Fibroblast of lung (primary cell): ENCODE results near the gene SLC34A1.

Experiments
- EZH2 ChIP-seq: IDR thresholded peaks from 2 replicates; pipeline ENCODE4 v1.5.1; 2012; ENCODE audit warnings: low read length, control low read depth, mild to moderate bottlenecking; ENCODE audit errors: missing control alignments
- TF ChIP-seq, protein P1 (sequence below), 2 donors: IDR thresholded peaks in 1 of 2; conservative IDR thresholded peaks in 1 of 2; 1 replicate in 1 of 2; 2 replicates in 1 of 2; pipeline ENCODE4 v1.5.1; 2011 to 2012; ENCODE audit warnings: low read length in 2 of 2, control low read depth in 1 of 2, inconsistent platforms in 1 of 2, low read depth in 1 of 2, mild to moderate bottlenecking in 1 of 2

DNA sequence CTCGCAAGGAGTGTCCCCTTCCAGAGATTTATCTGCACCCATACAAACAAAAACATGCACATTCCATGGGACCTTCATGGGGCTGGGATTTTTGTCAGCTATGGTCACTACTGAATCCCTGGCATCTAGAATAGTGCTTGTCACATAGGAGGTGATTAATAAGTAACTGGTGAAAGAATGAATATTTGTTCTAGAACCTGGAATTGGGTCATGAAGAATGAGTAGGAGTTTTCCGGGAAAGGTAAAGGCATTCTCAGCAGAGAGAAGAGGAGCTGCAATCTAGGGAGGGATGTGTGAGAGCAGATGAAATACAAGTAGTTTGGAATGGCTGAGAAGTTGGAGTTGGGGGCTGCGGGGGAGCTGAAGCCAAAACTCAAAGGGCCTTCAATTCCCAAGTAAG lies 30.0 kb upstream of the SLC34A1 start:
- TF ChIP-seq, protein P1, sequence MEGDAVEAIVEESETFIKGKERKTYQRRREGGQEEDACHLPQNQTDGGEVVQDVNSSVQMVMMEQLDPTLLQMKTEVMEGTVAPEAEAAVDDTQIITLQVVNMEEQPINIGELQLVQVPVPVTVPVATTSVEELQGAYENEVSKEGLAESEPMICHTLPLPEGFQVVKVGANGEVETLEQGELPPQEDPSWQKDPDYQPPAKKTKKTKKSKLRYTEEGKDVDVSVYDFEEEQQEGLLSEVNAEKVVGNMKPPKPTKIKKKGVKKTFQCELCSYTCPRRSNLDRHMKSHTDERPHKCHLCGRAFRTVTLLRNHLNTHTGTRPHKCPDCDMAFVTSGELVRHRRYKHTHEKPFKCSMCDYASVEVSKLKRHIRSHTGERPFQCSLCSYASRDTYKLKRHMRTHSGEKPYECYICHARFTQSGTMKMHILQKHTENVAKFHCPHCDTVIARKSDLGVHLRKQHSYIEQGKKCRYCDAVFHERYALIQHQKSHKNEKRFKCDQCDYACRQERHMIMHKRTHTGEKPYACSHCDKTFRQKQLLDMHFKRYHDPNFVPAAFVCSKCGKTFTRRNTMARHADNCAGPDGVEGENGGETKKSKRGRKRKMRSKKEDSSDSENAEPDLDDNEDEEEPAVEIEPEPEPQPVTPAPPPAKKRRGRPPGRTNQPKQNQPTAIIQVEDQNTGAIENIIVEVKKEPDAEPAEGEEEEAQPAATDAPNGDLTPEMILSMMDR (conservative IDR thresholded peaks at IDR 0.05 in 1 of 2, IDR thresholded peaks at IDR 0.05 in 1 of 2; ENCODE audit: low read depth in 1 of 2, low read length in 2 of 2), result no peak
- TF ChIP-seq EZH2, result no peak
